HepG2 (cell line): Measurements from ENCODE around the gene KLK14. TPM values are rescaled to one million over a fixed set of nuclear protein-coding genes. Genes with fewer than 3 reads are reported as not detected.

Experiments
- GZF1 ChIP-seq: sonication (generic); formaldehyde crosslinking; IDR thresholded peaks from 2 replicates; pipeline ENCODE4 v1.5.1; 2020; ENCODE audit warnings: mild to moderate bottlenecking, missing genetic modification reagents
- IKZF5 ChIP-seq: IDR thresholded peaks from 2 replicates; pipeline ENCODE4 v1.6.1; 2018; ENCODE audit warnings: missing genetic modification reagents, mild to moderate bottlenecking, missing compliant biosample characterization
- KIAA2018 ChIP-seq: sonication (generic); formaldehyde crosslinking; IDR thresholded peaks from 2 replicates; pipeline ENCODE4 v1.5.0; 2020; ENCODE audit warnings: mild to moderate bottlenecking, missing genetic modification reagents, borderline replicate concordance
- NFAT5 ChIP-seq: sonication (generic); formaldehyde crosslinking; IDR thresholded peaks from 2 replicates; pipeline ENCODE4 v1.4.0; 2020; ENCODE audit warnings: missing genetic modification reagents
- RBAK ChIP-seq: sonication (generic); formaldehyde crosslinking; IDR thresholded peaks from 2 replicates; pipeline ENCODE4 v1.5.1; 2020; ENCODE audit warnings: mild to moderate bottlenecking, missing genetic modification reagents
- SNAPC2 ChIP-seq: sonication (generic); formaldehyde crosslinking; IDR thresholded peaks from 2 replicates; pipeline ENCODE4 v1.8.1; 2022; ENCODE audit warnings: mild to moderate bottlenecking, missing genetic modification reagents
- ZFAT ChIP-seq: sonication (generic); formaldehyde crosslinking; conservative IDR thresholded peaks from 2 replicates; pipeline ENCODE4 v1.8.1; 2023; ENCODE audit warnings: missing genetic modification reagents, inconsistent platforms
- ZNF3 ChIP-seq: IDR thresholded peaks from 2 replicates; pipeline ENCODE4 v1.7.0; 2017; ENCODE audit warnings: inconsistent platforms
- polyA plus RNA-seq, 8 experiments: library from polyadenylated mRNA; depleted of rRNA in 3 of 8; stranded (reverse) in 7 of 8; unstranded in 1 of 8; fragments of >200 nt; fragmentation: Illumina TruSeq in 4 of 8; extraction: Trizol in 4 of 8; gene quantifications; 2 replicates each; pipeline versions ENCODE4 v1.2.1 to v1.2.3, GENCODE V29; 2011 to 2016; ENCODE audit warnings: low read depth in 4 of 8, missing spikeins in 1 of 8, mixed read lengths in 1 of 8; ENCODE audit not compliant: insufficient read depth in 1 of 8
- total RNA-seq, 5 experiments: library from RNA; depleted of rRNA; stranded (reverse); fragments of >200 nt; fragmentation: Illumina TruSeq; extraction: Trizol; gene quantifications; 2 replicates each; pipeline ENCODE4 v1.2.3, GENCODE V29; 2016; ENCODE audit warnings: low read depth in 1 of 5

The KLK14 gene
- total and polyA plus RNA-seq, 2 of the 13 experiments (the other 11 are each of a cell fraction or from before 2014, with no cell fraction given), result not detected

GRCh38 chr19:51083783-51084182 lies 1.1 kb upstream of the KLK14 start (continued):
- TF ChIP-seq KIAA2018 (CRISPR knock-in tag) (no peak), NFAT5 (CRISPR knock-in tag) (no peak), RBAK (CRISPR knock-in tag) (no peak), IKZF5 (no peak), ZFAT (CRISPR knock-in tag) (no peak), ZNF3 (CRISPR knock-in tag) (no peak), SNAPC2 (CRISPR knock-in tag) (no peak), GZF1 (CRISPR knock-in tag) (no peak)
